Lung (tissue), 12 donors: ENCODE results near the gene RGS12. TPM values are rescaled to one million over a fixed set of nuclear protein-coding genes. Genes with fewer than 3 reads are reported as not detected.

Source experiments
- ATAC-seq: fragments of 200-7000 bp; cut with Tn5 transposase; one replicate; pipeline ENCODE4 v1.9.1; 2020; ENCODE audit warnings: moderate number of reproducible peaks; ENCODE audit not compliant: insufficient read depth, low FRiP score
- DNase-seq, 3 donors: peaks; one replicate each; pipeline ENCODE4 v3.0.0-alpha.2; 2013 to 2017
- H3K27ac ChIP-seq, 2 donors: one replicate each; pipeline ENCODE4 v1.5.1; 2013; ENCODE audit warnings: mild to moderate bottlenecking in 2 of 2, moderate library complexity in 2 of 2, control low read depth in 1 of 2, inconsistent platforms in 1 of 2, low read depth in 1 of 2, low read length in 1 of 2
- H3K27me3 ChIP-seq, 3 donors: one replicate each; pipeline ENCODE4 v1.5.1; 2013; ENCODE audit warnings: low read length in 2 of 3; ENCODE audit not compliant: control insufficient read depth in 3 of 3, insufficient read depth in 3 of 3
- H3K36me3 ChIP-seq, 4 donors: one replicate each; pipeline ENCODE4 v1.5.1; 2013; ENCODE audit warnings: low read length in 4 of 4, mild to moderate bottlenecking in 1 of 4, moderate library complexity in 1 of 4; ENCODE audit not compliant: control insufficient read depth in 4 of 4, insufficient read depth in 4 of 4
- H3K4me1 ChIP-seq, 5 donors: one replicate each; pipeline ENCODE4 v1.5.1; 2013; ENCODE audit warnings: low read length in 5 of 5, mild to moderate bottlenecking in 2 of 5, moderate library complexity in 1 of 5; ENCODE audit not compliant: control insufficient read depth in 5 of 5, insufficient read depth in 5 of 5
- H3K4me3 ChIP-seq: one replicate; pipeline ENCODE4 v1.5.1; 2013; ENCODE audit warnings: mild to moderate bottlenecking, control low read depth, moderate library complexity
- H3K9ac ChIP-seq, 2 donors: one replicate each; pipeline ENCODE4 v1.5.1; 2013; ENCODE audit warnings: low read length in 2 of 2, control low read depth in 1 of 2; ENCODE audit not compliant: insufficient read depth in 1 of 2
- H3K9me3 ChIP-seq, 4 donors: one replicate each; pipeline ENCODE4 v1.5.1; 2013; ENCODE audit warnings: low read length in 3 of 4, mild to moderate bottlenecking in 1 of 4, moderate library complexity in 1 of 4; ENCODE audit not compliant: control insufficient read depth in 4 of 4, insufficient read depth in 3 of 4
- WGBS, 2 donors: extraction: QIAGEN DNeasy Blood & Tissue Kit; methylation state at CpG; one replicate each; pipeline ENCODE4 v1.1.7; 2013; 5-methylcytosine and 5-hydroxymethylcytosine counted together
- polyA plus RNA-seq, 2 donors: library from polyadenylated mRNA; stranded (reverse); fragments of 200-250 nt; gene quantifications; one replicate each; pipeline ENCODE4 v1.2.1, GENCODE V29; 2013
- total RNA-seq, 2 donors: library from RNA; depleted of rRNA in 1 of 2; stranded (reverse); fragments of >200 nt in 1 of 2; gene quantifications; one replicate each; pipeline ENCODE4 v1.2.1, GENCODE V29; 2014 to 2021
- TF ChIP-seq, protein P1 (sequence below): IDR thresholded peaks from 2 replicates; pipeline ENCODE4 v1.5.1; 2012; ENCODE audit warnings: mild to moderate bottlenecking; ENCODE audit errors: control extremely low read depth, extremely low read depth
- donor health status: control.
- donor health status: control.
- donor health status: Bipolar disorder and iron deficiency.
- donor health status: healthy.
- donor health status: DM: yes; HTN: yes; CAD: no.

RGS12 gene
- total and polyA plus RNA-seq, 4 donors, result 15.4 to 76.6 (median 44.9) TPM

GRCh38 chr4:3290889-3291321 lies 1.9 kb upstream of the RGS12 start:
- DNase-seq (no peak), ATAC-seq (no peak)
- Histone ChIP-seq H3K9ac (no peak overlapping the region), H3K27me3 (peaks cover 0 to 5% (median 0%) of the 10 kb centered on the region in 3 donors), H3K4me3 (no peak overlapping the region), H3K4me1 (peaks cover 0 to 44% (median 5%) of the 10 kb centered on the region in 5 donors), H3K27ac (peak overlapping the region in 1 of 2 donors; percentile 26), H3K9me3 (peaks cover 0 to 1% (median 0%) of the 10 kb centered on the region in 4 donors), H3K36me3 (no peaks in the 10 kb centered on the region)
- TF ChIP-seq, protein P1, sequence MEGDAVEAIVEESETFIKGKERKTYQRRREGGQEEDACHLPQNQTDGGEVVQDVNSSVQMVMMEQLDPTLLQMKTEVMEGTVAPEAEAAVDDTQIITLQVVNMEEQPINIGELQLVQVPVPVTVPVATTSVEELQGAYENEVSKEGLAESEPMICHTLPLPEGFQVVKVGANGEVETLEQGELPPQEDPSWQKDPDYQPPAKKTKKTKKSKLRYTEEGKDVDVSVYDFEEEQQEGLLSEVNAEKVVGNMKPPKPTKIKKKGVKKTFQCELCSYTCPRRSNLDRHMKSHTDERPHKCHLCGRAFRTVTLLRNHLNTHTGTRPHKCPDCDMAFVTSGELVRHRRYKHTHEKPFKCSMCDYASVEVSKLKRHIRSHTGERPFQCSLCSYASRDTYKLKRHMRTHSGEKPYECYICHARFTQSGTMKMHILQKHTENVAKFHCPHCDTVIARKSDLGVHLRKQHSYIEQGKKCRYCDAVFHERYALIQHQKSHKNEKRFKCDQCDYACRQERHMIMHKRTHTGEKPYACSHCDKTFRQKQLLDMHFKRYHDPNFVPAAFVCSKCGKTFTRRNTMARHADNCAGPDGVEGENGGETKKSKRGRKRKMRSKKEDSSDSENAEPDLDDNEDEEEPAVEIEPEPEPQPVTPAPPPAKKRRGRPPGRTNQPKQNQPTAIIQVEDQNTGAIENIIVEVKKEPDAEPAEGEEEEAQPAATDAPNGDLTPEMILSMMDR, result no peak
- WGBS, 2 donors, result 80 to 97% methylated on average over 9 of the region's 9 CpGs

DNA sequence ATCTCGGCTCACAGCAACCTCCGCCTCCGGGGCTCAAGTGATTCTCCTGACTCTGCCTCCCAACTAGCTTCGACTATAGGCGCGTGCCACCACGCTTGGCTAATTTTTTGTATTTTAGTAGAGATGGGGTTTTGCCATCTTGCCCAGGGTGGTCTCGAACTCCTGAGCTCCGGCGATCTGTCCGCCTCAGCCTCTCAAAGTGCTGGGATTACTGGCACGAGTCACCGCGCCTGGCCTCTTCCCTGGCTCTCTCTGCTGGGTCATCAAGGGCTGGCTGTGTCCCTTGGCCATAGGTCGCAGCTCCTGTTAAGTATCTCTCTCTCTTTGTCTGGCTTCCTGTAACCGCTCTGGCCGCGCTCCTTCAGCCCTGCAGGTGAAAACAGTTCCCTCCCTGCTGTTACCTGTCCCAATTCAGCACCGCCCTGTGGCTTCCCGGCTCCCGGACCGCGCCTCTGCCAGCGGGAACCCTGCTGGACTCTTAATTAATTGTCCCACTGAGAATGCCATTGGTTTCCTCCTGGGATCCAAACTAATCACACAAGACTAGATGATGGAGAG lies 1.3 kb upstream of the RGS12 start:
- Histone ChIP-seq H3K27ac (peak overlapping the region; percentile 88 to 96), H3K4me3 (peak overlapping the region; percentile 70), H3K9ac (peak overlapping the region in 1 of 2 donors; percentile 59), H3K27me3 (peaks cover 0 to 4% (median 0%) of the 10 kb centered on the region in 3 donors), H3K36me3 (peaks cover 0 to 3% (median 0%) of the 10 kb centered on the region in 4 donors), H3K4me1 (peaks cover 0 to 38% (median 5%) of the 10 kb centered on the region in 5 donors), H3K9me3 (peaks cover 0 to 1% (median 0%) of the 10 kb centered on the region in 4 donors)
- ATAC-seq (peak; percentile 4), DNase-seq (no peak)
- WGBS, 2 donors, result 36 to 49% methylated on average over 24 of the region's 24 CpGs
- TF ChIP-seq, protein P1, result no peak

- Histone ChIP-seq H3K9ac (peak overlapping the region in 1 of 2 donors; percentile 59), H3K27ac (peak overlapping the region; percentile 88 to 96), H3K27me3 (no peaks in the 10 kb centered on the region), H3K9me3 (peaks cover 0 to 1% (median 0%) of the 10 kb centered on the region in 4 donors), H3K36me3 (peaks cover 0 to 8% (median 0%) of the 10 kb centered on the region in 4 donors), H3K4me3 (peak overlapping the region; percentile 70), H3K4me1 (peaks cover 0 to 32% (median 5%) of the 10 kb centered on the region in 5 donors)
- DNase-seq, result peak; percentile 59 to 72 (median 66)
- WGBS, 2 donors, result 0 to 1% methylated on average over 36 to 60 of the region's 60 CpGs
- TF ChIP-seq, protein P1, result no peak
- peak; percentile 81 for ATAC-seq
Observed at GRCh38 chr4:3291969-3292570, 751 bp upstream of the RGS12 start.
